Bronchial epithelial cell (primary cell): Measurements from ENCODE around the gene FBF1. TPM values are rescaled to one million over a fixed set of nuclear protein-coding genes. Genes with fewer than 3 reads are reported as not detected.

Experiments
- DNase-seq: peaks from one replicate; pipeline ENCODE4 v3.0.0-alpha.2; 2010; ENCODE audit warnings: low read depth
- FAIRE-seq: peaks from 2 replicates; lab custom pipeline; 2011; peaks lifted over from hg19 to GRCh38; lab: Jason Lieb, UNC
- H3K27me3 ChIP-seq: 2 replicates; pipeline ENCODE4 v1.5.1; 2011; ENCODE audit warnings: low read length; ENCODE audit not compliant: control insufficient read depth, insufficient read depth
- H3K36me3 ChIP-seq: 2 replicates; pipeline ENCODE4 v1.5.1; 2011; ENCODE audit warnings: low read length; ENCODE audit not compliant: control insufficient read depth, insufficient read depth
- H3K4me3 ChIP-seq: 2 replicates; pipeline ENCODE4 v1.5.1; 2011; ENCODE audit warnings: mild to moderate bottlenecking, low read depth, low read length, control low read depth
- total RNA-seq: library from RNA; depleted of rRNA; stranded (reverse); fragments of >200 nt; gene quantifications from 2 replicates; pipeline ENCODE4 v1.2.1, GENCODE V29; 2014
- TF ChIP-seq, protein P1 (sequence below): IDR thresholded peaks from 2 replicates; pipeline ENCODE4 v1.5.1; 2011; ENCODE audit warnings: mild to moderate bottlenecking, moderate library complexity, low read length, control low read depth, inconsistent platforms; ENCODE audit not compliant: insufficient read depth, severe bottlenecking

Gene FBF1
- total RNA-seq, 1 donor from 2014 or later = 10.5 TPM

- peaks cover 2% of the 10 kb centered on the region for H3K36me3 ChIP-seq
- no peaks in the 10 kb centered on the region for H3K27me3 ChIP-seq
- H3K4me3 ChIP-seq = no peak overlapping the region
- FAIRE-seq = no peak
- no peak for DNase-seq
- TF ChIP-seq, protein P1, sequence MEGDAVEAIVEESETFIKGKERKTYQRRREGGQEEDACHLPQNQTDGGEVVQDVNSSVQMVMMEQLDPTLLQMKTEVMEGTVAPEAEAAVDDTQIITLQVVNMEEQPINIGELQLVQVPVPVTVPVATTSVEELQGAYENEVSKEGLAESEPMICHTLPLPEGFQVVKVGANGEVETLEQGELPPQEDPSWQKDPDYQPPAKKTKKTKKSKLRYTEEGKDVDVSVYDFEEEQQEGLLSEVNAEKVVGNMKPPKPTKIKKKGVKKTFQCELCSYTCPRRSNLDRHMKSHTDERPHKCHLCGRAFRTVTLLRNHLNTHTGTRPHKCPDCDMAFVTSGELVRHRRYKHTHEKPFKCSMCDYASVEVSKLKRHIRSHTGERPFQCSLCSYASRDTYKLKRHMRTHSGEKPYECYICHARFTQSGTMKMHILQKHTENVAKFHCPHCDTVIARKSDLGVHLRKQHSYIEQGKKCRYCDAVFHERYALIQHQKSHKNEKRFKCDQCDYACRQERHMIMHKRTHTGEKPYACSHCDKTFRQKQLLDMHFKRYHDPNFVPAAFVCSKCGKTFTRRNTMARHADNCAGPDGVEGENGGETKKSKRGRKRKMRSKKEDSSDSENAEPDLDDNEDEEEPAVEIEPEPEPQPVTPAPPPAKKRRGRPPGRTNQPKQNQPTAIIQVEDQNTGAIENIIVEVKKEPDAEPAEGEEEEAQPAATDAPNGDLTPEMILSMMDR = no peak
Measured at GRCh38 chr17:75925912-75926311, 14.9 kb downstream of the FBF1 start.

DNA sequence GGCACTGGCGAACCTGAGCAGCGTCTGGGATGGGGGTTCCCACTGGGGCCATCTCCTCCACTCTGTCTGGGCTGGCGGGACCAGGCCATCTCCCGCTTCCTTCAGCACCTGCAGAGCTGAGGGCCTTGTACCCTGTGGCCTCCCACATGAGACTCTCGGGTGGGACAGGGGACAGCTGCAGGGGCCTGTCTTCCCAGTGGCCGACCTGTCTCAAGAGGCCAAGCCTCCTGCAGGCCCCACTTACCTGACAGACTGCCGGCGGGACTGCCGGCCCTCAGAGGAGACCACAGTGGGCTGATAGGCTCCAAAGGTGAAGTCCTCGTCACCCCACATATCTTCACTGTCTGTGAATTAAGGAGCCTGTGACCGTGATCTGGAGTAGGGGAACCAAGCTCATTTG is 15.7 kb downstream of the FBF1 start:
- TF ChIP-seq, protein P1 = no peak
- no peaks in the 10 kb centered on the region for H3K27me3 ChIP-seq
- FAIRE-seq (no peak), DNase-seq (no peak)
- no peak overlapping the region for H3K4me3 ChIP-seq
- peaks cover 2% of the 10 kb centered on the region for H3K36me3 ChIP-seq

DNA sequence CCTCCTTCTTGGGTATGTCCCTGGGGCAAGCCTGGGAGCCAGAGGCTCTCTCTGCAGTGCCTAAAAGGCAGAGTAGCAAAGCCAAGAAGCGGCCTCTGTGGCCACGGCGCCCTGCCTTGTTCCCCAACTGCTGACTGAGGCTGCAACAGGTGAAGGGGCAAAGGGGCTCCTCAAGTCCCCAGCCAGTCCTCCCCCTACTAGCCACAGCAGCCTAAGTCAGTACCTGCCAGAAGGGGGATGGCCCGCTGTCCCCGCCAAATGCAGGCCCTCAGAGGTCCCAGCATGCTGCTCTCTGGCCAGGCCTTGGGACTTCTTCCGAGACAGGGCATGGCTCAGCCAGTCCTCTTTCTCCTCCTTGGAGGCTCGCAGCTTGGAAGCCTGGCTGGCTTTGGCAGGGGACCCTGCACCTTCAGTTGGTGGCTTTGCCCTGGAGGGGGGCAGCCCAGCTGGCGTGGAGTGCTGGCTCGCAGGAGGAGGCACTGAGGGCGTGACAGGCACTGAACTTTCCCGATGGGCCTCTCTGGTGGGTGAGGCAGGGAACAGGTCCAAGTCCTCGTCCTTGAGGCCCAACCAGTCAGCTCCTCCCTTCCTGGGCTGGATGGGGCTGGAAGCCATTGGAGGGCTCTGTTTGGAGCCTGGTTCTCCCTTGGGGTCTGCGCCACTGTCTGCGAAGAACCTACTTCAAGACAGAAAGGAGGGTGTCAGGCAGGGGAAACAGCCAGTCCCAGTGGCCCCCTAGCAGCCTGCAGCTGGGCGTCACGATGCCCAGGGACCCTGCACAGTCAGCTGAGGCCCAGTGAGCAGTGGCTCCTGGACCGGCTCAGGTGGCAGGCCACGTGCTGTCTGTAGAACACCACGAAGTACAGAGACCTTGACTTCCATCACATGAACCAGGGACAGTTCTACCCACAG is 17.6 kb downstream of the FBF1 start:
- no peak for FAIRE-seq

GRCh38 chr17:75922173-75922961 is 18.5 kb downstream of the FBF1 start:
- FAIRE-seq (no peak), DNase-seq (no peak)
- H3K36me3 ChIP-seq = peaks cover 3% of the 10 kb centered on the region
- H3K4me3 ChIP-seq = no peak overlapping the region
- no peaks in the 10 kb centered on the region for H3K27me3 ChIP-seq
- TF ChIP-seq, protein P1 = no peak

More for the DNA sequence above, 17.6 kb downstream of the FBF1 start:
- no peak for DNase-seq
- H3K4me3 ChIP-seq = no peak overlapping the region
- TF ChIP-seq, protein P1 = no peak
- H3K27me3 ChIP-seq = no peaks in the 10 kb centered on the region
- H3K36me3 ChIP-seq = peaks cover 3% of the 10 kb centered on the region

DNA sequence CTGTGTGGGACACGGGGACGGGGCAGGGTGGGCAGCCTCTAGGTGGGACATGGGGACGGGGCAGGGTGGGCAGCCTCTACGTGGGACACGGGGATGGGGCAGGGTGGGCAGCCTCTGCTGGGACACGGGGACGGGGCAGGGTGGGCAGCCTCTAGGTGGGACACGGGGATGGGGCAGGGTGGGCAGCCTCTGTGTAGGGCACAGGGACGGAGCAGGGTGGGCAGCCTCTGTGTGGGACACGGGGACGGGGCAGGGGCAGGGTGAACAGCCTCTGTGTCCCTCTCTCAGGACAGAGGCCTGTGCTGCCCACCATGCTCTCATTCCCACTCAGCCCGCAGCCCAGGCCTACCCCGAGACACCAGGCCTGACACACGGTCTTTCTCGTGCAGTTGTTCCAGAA is 19.2 kb downstream of the FBF1 start:
- FAIRE-seq = no peak
- Histone ChIP-seq H3K4me3 (no peak overlapping the region), H3K27me3 (no peaks in the 10 kb centered on the region), H3K36me3 (peaks cover 3% of the 10 kb centered on the region)
- TF ChIP-seq, protein P1 = no peak
- no peak for DNase-seq
